ENCODE data around the gene EXOC4.

DNA sequence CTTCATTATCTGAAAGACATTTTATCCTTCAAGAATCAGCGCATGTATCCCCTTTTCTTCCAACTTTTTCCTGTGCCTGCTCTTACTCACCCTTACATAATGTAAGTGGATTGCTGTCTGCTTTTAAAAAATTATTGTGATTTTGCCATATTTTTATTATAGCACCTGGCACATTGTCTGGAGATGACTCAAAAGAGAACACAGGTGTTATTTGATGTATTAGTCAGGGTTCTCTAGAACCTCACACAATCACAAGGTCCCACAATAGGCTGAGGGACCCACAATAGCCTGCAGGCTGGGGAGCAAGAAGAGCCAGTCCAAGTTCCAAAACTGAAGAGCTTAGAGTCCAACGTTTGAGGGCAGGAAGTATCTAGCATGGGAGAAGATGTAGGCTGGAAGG, 390.0 kb downstream of the EXOC4 start:
- TF ChIP-seq, protein P1, sequence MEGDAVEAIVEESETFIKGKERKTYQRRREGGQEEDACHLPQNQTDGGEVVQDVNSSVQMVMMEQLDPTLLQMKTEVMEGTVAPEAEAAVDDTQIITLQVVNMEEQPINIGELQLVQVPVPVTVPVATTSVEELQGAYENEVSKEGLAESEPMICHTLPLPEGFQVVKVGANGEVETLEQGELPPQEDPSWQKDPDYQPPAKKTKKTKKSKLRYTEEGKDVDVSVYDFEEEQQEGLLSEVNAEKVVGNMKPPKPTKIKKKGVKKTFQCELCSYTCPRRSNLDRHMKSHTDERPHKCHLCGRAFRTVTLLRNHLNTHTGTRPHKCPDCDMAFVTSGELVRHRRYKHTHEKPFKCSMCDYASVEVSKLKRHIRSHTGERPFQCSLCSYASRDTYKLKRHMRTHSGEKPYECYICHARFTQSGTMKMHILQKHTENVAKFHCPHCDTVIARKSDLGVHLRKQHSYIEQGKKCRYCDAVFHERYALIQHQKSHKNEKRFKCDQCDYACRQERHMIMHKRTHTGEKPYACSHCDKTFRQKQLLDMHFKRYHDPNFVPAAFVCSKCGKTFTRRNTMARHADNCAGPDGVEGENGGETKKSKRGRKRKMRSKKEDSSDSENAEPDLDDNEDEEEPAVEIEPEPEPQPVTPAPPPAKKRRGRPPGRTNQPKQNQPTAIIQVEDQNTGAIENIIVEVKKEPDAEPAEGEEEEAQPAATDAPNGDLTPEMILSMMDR (tag by site-specific recombination; IDR thresholded peaks at IDR 0.05): no peak
- TF ChIP-seq ZNF138 (tag by site-specific recombination; IDR thresholded peaks at IDR 0.05; ENCODE audit: borderline replicate concordance) (no peak), YY2 (tag by site-specific recombination; IDR thresholded peaks at IDR 0.05) (no peak), ZFP37 (tag by site-specific recombination; IDR thresholded peaks at IDR 0.05) (no peak), ZBTB7A (tag by site-specific recombination; IDR thresholded peaks at IDR 0.05; ENCODE audit: low read depth) (no peak), ZNF121 (tag by site-specific recombination; IDR thresholded peaks at IDR 0.05) (no peak)
- TF ChIP-seq, protein P2, sequence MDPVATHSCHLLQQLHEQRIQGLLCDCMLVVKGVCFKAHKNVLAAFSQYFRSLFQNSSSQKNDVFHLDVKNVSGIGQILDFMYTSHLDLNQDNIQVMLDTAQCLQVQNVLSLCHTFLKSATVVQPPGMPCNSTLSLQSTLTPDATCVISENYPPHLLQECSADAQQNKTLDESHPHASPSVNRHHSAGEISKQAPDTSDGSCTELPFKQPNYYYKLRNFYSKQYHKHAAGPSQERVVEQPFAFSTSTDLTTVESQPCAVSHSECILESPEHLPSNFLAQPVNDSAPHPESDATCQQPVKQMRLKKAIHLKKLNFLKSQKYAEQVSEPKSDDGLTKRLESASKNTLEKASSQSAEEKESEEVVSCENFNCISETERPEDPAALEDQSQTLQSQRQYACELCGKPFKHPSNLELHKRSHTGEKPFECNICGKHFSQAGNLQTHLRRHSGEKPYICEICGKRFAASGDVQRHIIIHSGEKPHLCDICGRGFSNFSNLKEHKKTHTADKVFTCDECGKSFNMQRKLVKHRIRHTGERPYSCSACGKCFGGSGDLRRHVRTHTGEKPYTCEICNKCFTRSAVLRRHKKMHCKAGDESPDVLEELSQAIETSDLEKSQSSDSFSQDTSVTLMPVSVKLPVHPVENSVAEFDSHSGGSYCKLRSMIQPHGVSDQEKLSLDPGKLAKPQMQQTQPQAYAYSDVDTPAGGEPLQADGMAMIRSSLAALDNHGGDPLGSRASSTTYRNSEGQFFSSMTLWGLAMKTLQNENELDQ (tag by site-specific recombination; IDR thresholded peaks at IDR 0.05; ENCODE audit: low read depth): no peak
- TF ChIP-seq, protein P3, sequence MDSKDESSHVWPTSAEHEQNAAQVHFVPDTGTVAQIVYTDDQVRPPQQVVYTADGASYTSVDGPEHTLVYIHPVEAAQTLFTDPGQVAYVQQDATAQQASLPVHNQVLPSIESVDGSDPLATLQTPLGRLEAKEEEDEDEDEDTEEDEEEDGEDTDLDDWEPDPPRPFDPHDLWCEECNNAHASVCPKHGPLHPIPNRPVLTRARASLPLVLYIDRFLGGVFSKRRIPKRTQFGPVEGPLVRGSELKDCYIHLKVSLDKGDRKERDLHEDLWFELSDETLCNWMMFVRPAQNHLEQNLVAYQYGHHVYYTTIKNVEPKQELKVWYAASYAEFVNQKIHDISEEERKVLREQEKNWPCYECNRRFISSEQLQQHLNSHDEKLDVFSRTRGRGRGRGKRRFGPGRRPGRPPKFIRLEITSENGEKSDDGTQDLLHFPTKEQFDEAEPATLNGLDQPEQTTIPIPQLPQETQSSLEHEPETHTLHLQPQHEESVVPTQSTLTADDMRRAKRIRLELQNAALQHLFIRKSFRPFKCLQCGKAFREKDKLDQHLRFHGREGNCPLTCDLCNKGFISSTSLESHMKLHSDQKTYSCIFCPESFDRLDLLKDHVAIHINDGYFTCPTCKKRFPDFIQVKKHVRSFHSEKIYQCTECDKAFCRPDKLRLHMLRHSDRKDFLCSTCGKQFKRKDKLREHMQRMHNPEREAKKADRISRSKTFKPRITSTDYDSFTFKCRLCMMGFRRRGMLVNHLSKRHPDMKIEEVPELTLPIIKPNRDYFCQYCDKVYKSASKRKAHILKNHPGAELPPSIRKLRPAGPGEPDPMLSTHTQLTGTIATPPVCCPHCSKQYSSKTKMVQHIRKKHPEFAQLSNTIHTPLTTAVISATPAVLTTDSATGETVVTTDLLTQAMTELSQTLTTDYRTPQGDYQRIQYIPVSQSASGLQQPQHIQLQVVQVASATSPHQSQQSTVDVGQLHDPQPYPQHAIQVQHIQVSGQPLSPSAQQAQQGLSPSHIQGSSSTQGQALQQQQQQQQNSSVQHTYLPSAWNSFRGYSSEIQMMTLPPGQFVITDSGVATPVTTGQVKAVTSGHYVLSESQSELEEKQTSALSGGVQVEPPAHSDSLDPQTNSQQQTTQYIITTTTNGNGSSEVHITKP (tag by site-specific recombination; IDR thresholded peaks at IDR 0.05): no peak
